H54 (cell line): ENCODE measurements around the gene CHMP4A.

Experiments used
- DNase-seq: peaks from one replicate; pipeline ENCODE4 v3.0.0; 2011; ENCODE audit warnings: low spot score, mixed read lengths; ENCODE audit not compliant: insufficient read length
- FAIRE-seq: peaks from 3 replicates; lab custom pipeline; 2011; peaks lifted over from hg19 to GRCh38; lab: Jason Lieb, UNC
- POLR2A ChIP-seq: IDR thresholded peaks from 2 replicates; pipeline ENCODE4 v1.6.1; 2011; ENCODE audit warnings: low read depth, mild to moderate bottlenecking, low read length

The CHMP4A gene

DNA sequence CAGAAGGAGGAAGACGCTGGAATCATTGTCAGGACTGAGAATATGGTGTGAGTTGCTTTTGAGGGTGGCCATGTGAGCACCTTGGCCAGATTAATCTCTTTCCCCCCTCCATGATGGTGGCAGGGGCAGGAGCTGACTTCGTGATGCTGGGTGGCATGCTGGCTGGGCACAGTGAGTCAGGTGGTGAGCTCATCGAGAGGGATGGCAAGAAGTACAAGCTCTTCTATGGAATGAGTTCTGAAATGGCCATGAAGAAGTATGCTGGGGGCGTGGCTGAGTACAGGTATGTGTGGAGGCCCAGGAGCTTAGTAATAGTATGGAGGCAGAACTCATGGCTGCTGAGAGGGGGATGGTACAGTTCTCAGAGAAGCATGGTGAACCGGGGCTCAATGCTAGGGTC is 24.8 kb upstream of the CHMP4A start:
- DNase-seq = no peak
- no peak for FAIRE-seq
- TF ChIP-seq POLR2A = no peak

DNA sequence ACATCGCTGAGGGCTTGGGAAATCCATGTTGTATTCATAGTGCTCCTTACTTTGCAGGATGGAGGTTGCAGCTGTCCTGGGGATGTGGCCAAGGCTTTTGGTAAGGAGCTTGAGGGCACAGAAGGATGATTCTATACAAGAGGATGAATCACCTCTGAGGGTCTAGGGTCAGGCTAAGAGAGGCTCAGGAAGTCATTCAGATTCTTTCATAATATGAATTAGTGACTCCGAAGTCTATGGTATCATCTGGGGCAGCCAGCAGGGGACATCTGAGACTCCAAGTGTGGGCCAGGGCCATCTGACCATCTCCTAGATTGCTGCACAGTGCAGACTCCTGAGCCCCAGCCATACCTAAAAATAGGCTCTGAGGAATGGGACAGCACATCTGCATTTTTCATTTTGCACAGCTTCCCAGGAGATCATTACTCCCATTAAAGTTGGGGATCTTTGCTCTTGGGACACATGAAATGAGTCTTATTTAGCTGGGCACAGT is 24.2 kb upstream of the CHMP4A start:
- TF ChIP-seq POLR2A = no peak
- DNase-seq (no peak), FAIRE-seq (no peak)

DNA sequence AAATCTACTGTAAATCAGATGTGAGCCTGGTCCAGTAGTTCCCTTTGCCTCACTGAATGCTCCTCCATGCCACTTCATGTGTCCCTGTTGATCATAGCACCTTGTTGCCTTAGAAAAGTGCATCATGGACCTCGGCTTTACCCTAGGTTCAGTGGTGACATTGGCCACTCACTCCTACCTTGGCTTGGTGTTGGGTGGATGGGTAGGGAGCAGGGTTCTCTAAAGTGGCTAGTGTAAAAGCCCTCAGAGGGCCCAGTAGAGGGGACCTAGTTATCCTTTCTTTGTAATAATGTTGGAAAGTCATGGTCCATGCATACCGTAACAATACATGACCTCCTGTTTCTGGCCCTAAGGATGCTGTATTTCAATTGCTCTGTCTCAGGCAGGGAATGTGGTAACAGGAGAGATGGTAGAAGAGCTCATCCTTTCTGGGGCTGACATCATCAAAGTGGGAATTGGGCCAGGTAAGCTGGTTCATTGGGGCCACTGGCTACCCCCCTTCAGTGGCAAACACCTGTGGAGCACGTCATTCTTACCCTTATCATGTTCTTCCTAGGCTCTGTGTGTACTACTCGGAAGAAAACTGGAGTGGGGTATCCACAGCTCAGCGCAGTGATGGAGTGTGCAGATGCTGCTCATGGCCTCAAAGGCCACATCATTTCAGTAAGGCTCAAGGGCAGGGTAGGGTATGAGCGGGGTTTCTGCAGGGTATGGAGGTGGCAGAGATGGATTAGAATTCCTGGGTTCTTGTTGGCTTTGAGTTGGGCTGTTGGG is 23.6 kb upstream of the CHMP4A start:
- FAIRE-seq = no peak
- DNase-seq = no peak
- TF ChIP-seq POLR2A = no peak

DNA sequence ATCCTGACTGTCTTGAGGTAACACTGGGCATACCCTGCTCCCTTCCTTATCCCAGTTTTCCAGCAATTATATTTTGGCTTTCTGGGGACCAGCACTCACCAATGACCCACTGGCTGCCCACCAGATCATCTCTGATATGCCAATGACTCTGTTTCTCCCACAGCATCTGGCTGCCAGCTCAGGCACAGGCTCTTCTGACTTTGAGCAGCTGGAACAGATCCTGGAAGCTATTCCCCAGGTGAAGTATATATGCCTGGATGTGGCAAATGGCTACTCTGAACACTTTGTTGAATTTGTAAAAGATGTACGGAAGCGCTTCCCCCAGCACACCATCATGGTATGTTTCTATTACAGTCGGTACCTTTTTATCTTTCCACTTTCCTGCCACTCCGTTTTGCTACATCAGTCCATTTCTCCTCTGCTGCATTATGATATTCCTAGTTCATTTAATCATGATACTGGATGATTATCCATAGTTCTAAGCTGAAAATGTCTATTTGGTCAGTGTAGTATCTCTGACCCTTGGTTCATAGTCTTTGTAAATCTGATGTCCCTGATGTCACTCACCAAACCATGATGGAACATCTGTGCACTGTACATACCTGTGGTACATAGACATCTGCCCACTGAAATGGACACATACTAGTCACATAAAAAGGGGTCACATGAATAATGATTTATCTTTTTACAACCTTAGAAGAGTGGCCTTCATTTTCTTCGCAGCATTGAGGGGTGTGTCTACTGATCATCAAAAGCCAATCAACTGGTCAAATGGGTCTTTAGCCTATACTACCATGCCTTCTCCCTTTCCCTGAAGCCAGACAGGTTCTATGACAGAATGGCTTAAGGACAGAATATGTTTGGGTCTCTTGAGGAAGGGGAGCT is 22.8 kb upstream of the CHMP4A start:
- FAIRE-seq (no peak), DNase-seq (no peak)
- TF ChIP-seq POLR2A = no peak

DNA sequence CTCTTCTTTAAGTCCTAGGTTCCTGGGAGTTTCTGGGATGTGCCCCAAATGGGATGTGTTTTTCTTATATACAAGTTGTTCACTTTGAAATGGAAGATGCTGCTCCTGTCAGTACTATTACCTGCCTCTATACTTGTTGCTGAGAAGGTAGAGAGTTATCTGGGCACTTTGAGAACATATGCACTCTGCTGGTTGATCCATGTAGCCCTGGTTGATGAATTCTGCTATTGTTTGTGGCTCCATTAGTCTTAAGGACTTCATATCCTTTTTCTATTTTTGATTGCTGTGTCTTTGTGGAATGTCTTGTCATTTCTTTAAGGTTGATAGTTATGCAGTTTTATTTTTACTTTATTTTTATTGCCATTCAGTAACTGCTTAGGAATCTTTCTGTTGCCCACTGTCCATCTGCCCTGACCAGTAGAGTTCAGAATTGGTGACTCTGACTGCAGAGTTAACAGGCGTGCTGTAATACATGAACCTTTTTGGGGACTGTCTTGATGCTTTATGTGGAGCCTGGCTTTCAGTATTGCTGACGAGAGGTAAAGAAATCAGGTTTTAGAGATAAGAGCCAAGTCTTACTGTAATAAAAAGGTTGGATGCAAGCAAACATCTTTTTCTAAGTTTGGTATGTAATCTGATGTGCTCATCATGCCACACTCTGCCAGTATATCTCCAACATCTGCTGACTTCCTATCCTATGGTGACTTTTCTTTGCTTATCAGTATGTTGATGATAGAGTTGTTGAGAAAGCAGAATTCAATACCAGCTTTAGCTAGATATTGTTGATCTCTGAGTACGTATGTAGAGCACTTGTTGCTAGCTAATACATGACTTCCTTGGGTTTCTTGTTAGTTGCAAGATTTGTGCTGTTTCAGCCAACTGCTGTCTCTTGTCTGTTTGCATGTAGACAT is 21.1 kb upstream of the CHMP4A start:
- DNase-seq (no peak), FAIRE-seq (no peak)
- TF ChIP-seq POLR2A = no peak

DNA sequence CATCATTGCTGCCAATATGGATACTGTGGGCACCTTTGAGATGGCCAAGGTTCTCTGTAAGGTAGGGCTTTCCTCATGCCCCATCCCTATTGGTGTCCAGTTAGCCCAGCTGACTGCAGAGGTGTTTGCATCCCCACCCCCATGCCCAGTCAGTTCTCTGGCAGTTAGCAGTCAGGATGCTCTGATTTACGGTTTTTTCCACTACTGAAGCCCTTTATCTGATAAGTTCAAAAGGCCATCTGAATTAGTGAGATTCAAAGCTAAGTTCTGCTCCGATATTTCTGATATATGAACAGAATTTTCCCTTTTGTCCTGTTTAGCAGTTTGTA is 20.2 kb upstream of the CHMP4A start:
- TF ChIP-seq POLR2A = no peak
- no peak for FAIRE-seq
- no peak for DNase-seq

DNA sequence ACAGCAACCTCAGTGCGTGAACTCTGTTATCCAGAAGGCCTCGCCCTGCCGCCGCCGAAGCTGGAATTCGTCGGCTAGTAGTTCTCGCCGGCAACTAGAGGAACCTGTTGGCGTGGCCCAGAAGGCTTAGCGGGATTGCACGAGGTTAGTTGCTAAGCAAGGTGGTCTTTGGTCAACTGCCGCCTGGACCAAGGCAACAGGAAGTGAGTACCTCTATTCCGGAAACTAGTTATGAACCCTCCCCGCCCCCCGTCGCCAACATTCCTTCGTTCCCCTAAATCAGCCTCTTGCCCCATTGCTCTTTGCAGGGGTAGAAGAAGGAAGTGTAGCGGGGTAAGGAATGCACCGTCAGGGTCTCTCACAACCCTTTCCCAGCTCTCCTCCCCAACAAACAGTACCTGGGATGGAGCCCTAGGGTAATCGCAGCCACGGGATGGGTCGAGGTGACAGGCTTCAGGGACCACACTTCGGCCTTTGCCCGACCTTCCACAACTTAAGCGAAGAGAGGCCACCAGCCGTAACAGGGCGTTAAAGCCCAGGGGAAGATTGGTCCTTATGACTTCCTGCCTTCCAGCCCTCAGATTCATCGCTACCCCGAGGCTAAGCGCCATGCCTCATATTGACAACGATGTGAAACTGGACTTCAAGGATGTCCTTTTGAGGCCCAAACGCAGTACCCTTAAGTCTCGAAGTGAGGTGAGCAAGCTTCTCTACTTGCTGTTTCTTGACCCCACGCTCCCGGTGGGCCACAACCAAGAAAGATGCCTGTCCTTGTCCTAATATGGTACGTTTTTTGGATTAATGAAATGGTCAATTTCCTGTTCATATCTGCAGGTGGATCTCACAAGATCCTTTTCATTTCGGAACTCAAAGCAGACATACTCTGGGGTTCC is 19.6 kb upstream of the CHMP4A start, which contains the start of gene GMPR2:
Gene GMPR2, plus strand, starts transcription at position 285 of the 893 bp plus-strand sequence. Its CDS starts 325 bp downstream, at position 610.
- FAIRE-seq (no peak), DNase-seq (no peak)
- TF ChIP-seq POLR2A = 0 out of 2 replicates have a peak, but pooled peaks have one; percentile 5

DNA sequence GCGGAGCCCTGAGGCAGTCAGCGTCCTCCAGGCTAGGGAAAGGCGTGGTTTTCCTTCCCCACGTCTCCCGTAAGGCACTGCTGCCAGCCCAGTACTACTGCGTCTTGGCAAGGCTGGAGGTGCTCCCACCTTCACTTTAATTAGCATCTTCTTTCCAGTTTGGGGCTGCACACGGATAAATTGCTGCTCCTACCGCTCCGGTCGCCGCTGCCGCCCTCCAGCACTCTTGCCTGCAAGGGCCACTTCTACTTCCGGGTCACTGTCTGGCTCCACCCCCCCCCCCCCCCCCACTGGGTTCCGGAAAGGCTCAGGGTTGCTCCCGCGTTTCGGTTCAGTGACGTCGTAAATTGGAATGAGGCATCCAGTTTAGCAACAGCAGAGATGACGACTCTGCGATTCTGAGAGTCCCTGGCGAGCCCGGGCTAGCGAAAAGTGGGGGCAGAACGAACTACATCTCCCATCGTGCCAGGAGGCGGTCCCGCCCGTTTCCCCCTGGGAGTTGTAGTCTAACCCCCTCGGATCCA is 18.9 kb upstream of the CHMP4A start, which contains the start of gene NEDD8:
Gene NEDD8, minus strand, starts transcription at position 247 of the 524 bp plus-strand sequence. Its CDS starts 100 bp downstream, at position 147.
- TF ChIP-seq POLR2A = peak; percentile 44; the same call in 1 of the 2 replicates
- FAIRE-seq (no peak), DNase-seq (peak; percentile 30)

DNA sequence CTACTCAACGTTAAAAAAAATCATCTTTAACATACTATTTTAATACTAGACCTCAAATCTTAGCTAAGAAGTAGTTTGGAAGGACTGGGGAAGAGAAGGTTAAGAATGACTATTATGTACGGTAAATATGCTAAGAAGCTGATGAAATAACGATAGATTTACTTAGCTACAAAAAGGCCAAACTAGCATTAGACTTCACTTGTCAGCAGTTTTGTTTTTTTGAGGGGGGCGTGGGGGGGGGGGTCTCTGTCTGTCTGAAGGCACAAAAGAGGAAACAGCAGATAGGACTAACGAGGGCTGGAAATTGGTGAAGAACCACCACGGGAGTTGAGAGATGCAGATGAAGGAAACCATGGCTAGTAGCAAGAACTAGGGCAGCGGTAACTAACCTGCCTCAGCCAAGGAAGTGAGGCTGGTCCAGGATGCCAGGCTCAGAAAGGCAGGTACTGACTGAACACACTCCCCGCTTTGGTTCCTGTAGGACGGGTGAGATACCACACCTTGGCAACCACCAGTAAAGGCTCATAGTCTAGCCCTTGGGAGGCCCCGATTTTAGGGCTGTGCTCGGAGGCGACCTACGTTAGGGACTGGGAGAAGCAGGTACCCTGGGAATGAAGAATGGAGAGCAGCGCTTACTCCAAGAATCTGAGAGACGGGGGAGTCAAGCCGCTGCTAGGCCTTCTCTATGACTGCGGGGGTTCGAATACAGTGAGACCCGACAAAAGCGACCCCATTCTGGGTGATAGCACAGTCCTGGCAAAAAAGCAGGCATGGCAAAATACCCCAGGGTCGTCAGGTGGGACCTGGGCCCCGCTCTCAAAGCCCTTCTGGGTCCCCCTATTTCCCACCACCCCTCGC is 18.2 kb upstream of the CHMP4A start:
- TF ChIP-seq POLR2A = no peak
- FAIRE-seq = no peak
- DNase-seq = no peak

DNA sequence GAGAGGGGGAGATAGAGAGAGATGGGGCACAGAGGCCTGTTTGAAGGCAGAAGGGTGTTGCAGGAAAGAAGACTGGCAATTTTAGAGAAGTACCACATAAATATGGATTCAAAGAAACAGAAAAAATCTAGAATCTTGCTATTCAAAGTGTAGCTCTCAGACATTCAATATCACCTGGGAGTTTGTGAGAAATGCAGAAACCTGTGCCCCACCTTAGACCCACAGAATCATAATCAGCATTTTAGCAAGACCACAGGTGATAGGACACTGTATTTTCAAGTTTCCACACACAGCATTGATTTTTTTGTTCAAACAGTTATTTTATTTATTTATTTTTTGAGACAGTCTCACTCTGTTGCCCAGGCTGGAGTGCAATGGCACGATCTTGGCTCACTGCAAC is 15.6 kb upstream of the CHMP4A start:
- no peak for TF ChIP-seq POLR2A
- FAIRE-seq (no peak), DNase-seq (no peak)

DNA sequence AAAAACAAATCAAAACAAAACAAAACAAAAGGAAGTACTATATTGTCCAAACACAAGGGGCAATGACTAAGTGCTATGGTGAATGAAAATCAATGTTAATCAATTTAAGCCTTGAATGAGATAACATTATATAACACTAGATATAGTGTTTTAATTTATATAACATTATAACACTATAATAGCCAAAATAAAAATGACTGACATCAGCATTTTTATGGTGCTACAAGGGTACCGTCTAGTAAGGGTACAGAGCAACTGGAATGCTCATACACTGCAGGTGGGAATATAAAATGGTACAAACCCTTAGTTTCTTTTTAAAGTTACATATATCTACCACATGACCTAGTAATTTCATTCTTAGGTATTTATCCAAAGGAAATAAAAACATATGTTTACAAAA is 13.2 kb upstream of the CHMP4A start:
- TF ChIP-seq POLR2A = no peak
- no peak for FAIRE-seq

More for the DNA sequence above, 13.2 kb upstream of the CHMP4A start:
- DNase-seq = no peak
